Brain pericyte (primary cell): ENCODE data around the gene EML5.

Source experiments
- DNase-seq: peaks from one replicate; pipeline ENCODE4 v3.0.0-alpha.2; 2012; ENCODE audit warnings: low read depth, low spot score

Gene EML5

DNA sequence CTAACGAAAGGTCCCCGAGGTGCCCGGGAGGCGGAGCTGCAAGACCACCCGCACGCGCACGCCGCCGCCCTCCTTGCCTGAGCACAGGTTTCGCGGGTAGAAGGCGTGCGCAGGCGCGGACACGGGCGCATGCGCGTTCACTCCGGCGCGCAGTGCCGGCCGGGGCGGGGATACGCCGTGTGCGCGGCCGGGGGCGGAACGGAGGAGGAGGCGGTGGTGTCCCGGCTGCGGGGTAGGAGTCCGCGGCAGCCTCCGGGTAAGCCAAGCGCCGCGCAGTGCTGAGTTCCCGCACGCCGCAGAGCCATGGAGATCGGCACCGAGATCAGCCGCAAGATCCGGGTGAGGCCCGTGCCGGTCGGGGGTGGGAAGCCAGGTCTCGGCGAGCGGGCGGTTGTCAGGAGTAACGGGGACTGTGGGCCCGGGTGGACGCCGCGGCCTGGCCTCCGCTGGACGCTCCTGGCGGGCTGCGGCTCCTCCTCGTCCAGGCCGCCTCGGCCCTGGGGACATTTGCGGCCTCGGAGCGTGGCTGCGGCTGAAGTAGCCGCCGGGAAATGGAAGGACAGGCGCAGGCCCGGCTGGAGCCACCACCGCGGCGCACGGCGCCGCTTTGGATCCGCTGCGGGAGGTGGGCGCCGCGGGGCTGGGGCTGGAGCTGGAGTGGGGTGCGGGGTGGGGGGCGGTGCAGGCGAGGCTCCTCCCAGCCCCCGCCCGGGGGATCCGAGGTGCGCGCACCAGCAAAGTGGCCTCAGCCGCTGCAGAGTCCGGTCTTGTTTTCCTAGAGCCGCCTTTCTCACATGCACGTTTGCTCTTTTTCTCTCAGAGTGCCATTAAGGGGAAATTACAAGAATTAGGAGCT, 229.7 kb downstream of the EML5 start, which contains the start of gene ZC3H14:
ZC3H14 (plus strand) TSS at position 207 of the 856 bp plus-strand sequence; CDS start at position 304, 97 bp downstream.
- peak; percentile 66 for DNase-seq

DNA sequence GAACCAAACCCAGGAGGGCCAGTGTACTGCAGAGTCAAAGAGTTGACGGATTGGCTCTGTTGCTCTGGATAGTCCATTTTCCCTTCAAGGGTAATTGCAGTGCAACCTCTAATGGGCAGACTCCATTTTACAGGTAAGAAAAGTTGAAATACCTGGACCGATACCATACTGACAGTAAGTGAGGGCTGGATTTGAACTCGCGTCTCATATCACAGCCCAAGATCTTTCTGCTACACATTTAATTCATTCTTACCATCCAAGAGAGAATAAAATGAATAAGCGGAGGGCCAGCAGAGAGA, 230.3 kb downstream of the EML5 start:
- DNase-seq = no peak
